A673 (cell line): Measurements from ENCODE around the gene FASTKD1. TPM values are rescaled to one million over a fixed set of nuclear protein-coding genes. Genes with fewer than 3 reads are reported as not detected.

Experiments used
- BruUV-seq: library from RNA; stranded (reverse); fragments of 400-500 nt; replicated peaks from 2 replicates; lab custom pipeline; 2021; lab: Mats Ljungman, UMichigan
- CTCF ChIA-PET: fragments of 300-600 bp; sonication (Branson Sonifier 250); formaldehyde crosslinking; loops from one replicate; lab custom pipeline; 2022; ENCODE audit warnings: antibody characterized with exemption; lab: Charles Lee
- POLR2A ChIA-PET: fragments of 300-600 bp; sonication (Branson Sonifier 250); formaldehyde crosslinking; loops from one replicate; lab custom pipeline; 2022; ENCODE audit warnings: antibody characterized with exemption; ENCODE audit not compliant: low non-redundant PET; lab: Charles Lee
- DNase-seq: peaks from one replicate; pipeline ENCODE4 v3.0.0-alpha.2; 2015; ENCODE audit warnings: low spot score
- H3K27ac ChIP-seq: fragments of 200-600 bp; sonication (generic); 2 replicates; pipeline ENCODE4 v1.5.1; 2016; ENCODE audit warnings: mixed run types, low read depth, mild to moderate bottlenecking, mixed read lengths, antibody characterized with exemption, low read length; ENCODE audit not compliant: poor library complexity, severe bottlenecking
- H3K27me3 ChIP-seq: fragments of 200-600 bp; sonication (generic); replicated peaks from 2 replicates; pipeline ENCODE4 v1.6.1; 2017; ENCODE audit warnings: mixed run types, low read depth, mild to moderate bottlenecking, mixed read lengths, antibody characterized with exemption, low read length; ENCODE audit not compliant: insufficient read depth, poor library complexity
- H3K36me3 ChIP-seq: fragments of 200-600 bp; sonication (generic); 2 replicates; pipeline ENCODE4 v1.6.1; 2016; ENCODE audit warnings: mixed run types, mild to moderate bottlenecking, mixed read lengths, antibody characterized with exemption, low read length; ENCODE audit not compliant: insufficient read depth, poor library complexity, severe bottlenecking
- H3K4me1 ChIP-seq: fragments of 200-600 bp; sonication (generic); 2 replicates; pipeline ENCODE4 v1.6.1; 2017; ENCODE audit warnings: mixed run types, mild to moderate bottlenecking, mixed read lengths, antibody characterized with exemption, low read length; ENCODE audit not compliant: insufficient read depth, poor library complexity, severe bottlenecking
- H3K4me3 ChIP-seq: fragments of 200-600 bp; sonication (generic); 2 replicates; pipeline ENCODE4 v1.5.1; 2016; ENCODE audit warnings: low read depth, mixed run types, mild to moderate bottlenecking, mixed read lengths, low read length; ENCODE audit not compliant: poor library complexity, severe bottlenecking
- H3K9me3 ChIP-seq: fragments of 200-600 bp; sonication (generic); 2 replicates; pipeline ENCODE4 v1.6.1; 2016; ENCODE audit warnings: mixed run types, low read depth, mild to moderate bottlenecking, mixed read lengths, antibody characterized with exemption, low read length; ENCODE audit not compliant: poor library complexity, severe bottlenecking
- EZH2 ChIP-seq: fragments of 200-600 bp; sonication (generic); IDR thresholded peaks from 2 replicates; pipeline ENCODE4 v1.6.1; 2017; ENCODE audit warnings: borderline replicate concordance, low read depth, mild to moderate bottlenecking, mixed read lengths, antibody characterized with exemption, low read length; ENCODE audit not compliant: poor library complexity, severe bottlenecking
- intact Hi-C: fragments of 100-400 bp; cut with micrococcal nuclease; formaldehyde crosslinking; loops from one replicate; pipeline ENCODE4 v1.10.0; 2022; ENCODE audit not compliant: unreplicated experiment
- total RNA-seq: library from RNA; stranded (reverse); gene quantifications from 2 replicates; pipeline ENCODE4 v1.2.3, GENCODE V29; 2021
- TF ChIP-seq, protein P1 (sequence below): fragments of 300-800, 200-600 bp; sonication (generic); conservative IDR thresholded peaks from 2 replicates; pipeline ENCODE4 v1.5.1; 2017; ENCODE audit warnings: low read depth, mild to moderate bottlenecking, antibody characterized with exemption, low read length, moderate library complexity, mixed read lengths

FASTKD1 gene
- total RNA-seq, 1 experiment from 2014 or later: 37.3 TPM

DNA sequence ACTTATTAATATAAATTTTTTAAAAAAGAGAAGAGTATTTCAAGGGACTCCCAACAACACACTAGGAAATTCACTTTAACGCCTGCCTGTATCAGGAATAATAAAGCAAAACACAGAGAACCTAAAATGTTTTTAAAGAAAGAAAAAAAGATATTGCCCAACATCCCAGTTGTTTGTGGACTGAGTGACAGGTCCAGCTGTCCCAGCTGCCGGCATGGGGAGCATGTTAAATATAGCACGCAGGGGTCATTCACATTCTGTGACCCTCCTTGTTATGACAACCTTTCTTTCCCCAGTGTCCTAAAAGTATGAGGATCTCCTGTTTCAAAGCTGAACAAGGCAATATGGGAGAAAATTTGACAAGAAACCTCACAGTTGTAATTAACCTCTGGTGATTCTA, 59.7 kb downstream of the FASTKD1 start:
- POLR2A ChIA-PET: no interaction called here
- CTCF ChIA-PET: no interaction called here
- TF ChIP-seq EZH2: no peak
- TF ChIP-seq, protein P1, sequence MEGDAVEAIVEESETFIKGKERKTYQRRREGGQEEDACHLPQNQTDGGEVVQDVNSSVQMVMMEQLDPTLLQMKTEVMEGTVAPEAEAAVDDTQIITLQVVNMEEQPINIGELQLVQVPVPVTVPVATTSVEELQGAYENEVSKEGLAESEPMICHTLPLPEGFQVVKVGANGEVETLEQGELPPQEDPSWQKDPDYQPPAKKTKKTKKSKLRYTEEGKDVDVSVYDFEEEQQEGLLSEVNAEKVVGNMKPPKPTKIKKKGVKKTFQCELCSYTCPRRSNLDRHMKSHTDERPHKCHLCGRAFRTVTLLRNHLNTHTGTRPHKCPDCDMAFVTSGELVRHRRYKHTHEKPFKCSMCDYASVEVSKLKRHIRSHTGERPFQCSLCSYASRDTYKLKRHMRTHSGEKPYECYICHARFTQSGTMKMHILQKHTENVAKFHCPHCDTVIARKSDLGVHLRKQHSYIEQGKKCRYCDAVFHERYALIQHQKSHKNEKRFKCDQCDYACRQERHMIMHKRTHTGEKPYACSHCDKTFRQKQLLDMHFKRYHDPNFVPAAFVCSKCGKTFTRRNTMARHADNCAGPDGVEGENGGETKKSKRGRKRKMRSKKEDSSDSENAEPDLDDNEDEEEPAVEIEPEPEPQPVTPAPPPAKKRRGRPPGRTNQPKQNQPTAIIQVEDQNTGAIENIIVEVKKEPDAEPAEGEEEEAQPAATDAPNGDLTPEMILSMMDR: no peak
- intact Hi-C loops: no loop called here
- Histone ChIP-seq H3K36me3 (no peaks in the 10 kb centered on the region), H3K4me3 (no peak overlapping the region), H3K4me1 (peaks cover 4% of the 10 kb centered on the region), H3K9me3 (no peaks in the 10 kb centered on the region), H3K27ac (no peak overlapping the region), H3K27me3 (no peaks in the 10 kb centered on the region)
- BruUV-seq: no TSS peak
- DNase-seq: no peak

DNA sequence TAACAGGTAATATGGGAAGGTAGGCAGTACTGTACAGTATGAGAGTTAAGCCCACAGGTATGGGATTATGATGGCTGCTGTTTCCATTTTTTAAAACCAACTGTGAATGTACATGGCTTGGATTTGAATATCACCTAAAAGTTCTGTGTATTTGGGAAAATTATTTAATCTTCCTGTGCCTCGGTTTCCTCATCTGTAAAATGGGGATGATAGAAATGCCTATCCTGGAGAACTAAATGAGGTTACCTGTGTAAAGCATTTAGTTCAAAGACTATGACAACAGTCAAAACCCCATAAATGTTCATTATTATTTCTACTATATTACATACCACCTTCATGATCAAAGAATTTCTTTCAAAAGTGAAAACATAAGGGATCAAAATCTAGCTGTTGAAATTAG, 60.6 kb downstream of the FASTKD1 start:
- Histone ChIP-seq H3K36me3 (no peaks in the 10 kb centered on the region), H3K4me1 (peaks cover 4% of the 10 kb centered on the region), H3K27ac (no peak overlapping the region), H3K9me3 (no peaks in the 10 kb centered on the region), H3K4me3 (no peak overlapping the region), H3K27me3 (no peaks in the 10 kb centered on the region)
- ChIA-PET POLR2A (no interaction called here), CTCF (no interaction called here)
- DNase-seq: no peak
- TF ChIP-seq, protein P1: no peak
- TF ChIP-seq EZH2: no peak
- no TSS peak for BruUV-seq
- intact Hi-C loops: no loop called here

DNA sequence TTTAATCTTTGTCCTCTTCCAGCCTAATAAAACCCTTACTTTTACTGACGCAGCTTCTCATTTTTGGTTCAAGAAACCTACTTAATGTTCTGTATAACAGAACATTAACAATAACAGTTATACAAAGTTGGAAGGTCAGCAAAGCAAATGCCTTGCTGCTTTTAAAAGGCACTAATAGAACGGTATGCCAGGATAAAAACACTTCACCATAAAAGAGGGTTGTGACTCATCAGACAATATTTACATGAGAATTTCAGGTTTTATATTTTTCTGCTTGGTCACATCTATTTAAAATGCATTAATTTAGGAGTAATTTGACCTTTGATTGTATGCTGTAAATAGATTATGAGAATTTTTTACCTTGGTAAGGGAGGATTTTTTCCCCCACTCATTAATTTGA, 61.1 kb downstream of the FASTKD1 start:
- Histone ChIP-seq H3K9me3 (no peaks in the 10 kb centered on the region), H3K27me3 (no peaks in the 10 kb centered on the region), H3K4me1 (peaks cover 4% of the 10 kb centered on the region), H3K36me3 (no peaks in the 10 kb centered on the region), H3K4me3 (no peak overlapping the region), H3K27ac (no peak overlapping the region)
- ChIA-PET POLR2A (no interaction called here), CTCF (no interaction called here)
- no TSS peak for BruUV-seq
- TF ChIP-seq, protein P1: no peak
- TF ChIP-seq EZH2: no peak
- DNase-seq: no peak
- intact Hi-C loops: no loop called here
